Ovary (tissue), 3 donors: ENCODE measurements around the gene JARID2.

Source experiments
- CTCF ChIP-seq, 3 donors: fragments of 450-650 bp in 2 of 3; fragments of 200-600 bp in 1 of 3; IDR thresholded peaks; one replicate each; pipeline versions ENCODE4 v1.5.1 to v1.8.0; 2016 to 2022; ENCODE audit warnings: antibody characterized with exemption in 3 of 3, mild to moderate bottlenecking in 1 of 3
- EP300 ChIP-seq: sonication (generic); formaldehyde crosslinking; IDR thresholded peaks from one replicate; pipeline ENCODE4 v1.6.1; 2017; ENCODE audit warnings: antibody characterized with exemption
- POLR2A ChIP-seq: fragments of 450-650 bp; IDR thresholded peaks from one replicate; pipeline ENCODE4 v1.6.1; 2017; ENCODE audit warnings: antibody characterized with exemption, mild to moderate bottlenecking, moderate library complexity
- donor health status: DM: no; HTN: no; CAD: no.

GRCh38 chr6:15330174-15330944, 84.5 kb downstream of the JARID2 start:
- TF ChIP-seq CTCF (IDR thresholded peaks at IDR 0.05) (no peak), EP300 (no peak), POLR2A (no peak)
